ENCODE data around the gene DACT2.
"Not testable (repeated sequence)": the region's sequence is repeated elsewhere in the genome, so short reads cannot be mapped to it uniquely, and the experiment has no call there.

DACT2 gene

DNA sequence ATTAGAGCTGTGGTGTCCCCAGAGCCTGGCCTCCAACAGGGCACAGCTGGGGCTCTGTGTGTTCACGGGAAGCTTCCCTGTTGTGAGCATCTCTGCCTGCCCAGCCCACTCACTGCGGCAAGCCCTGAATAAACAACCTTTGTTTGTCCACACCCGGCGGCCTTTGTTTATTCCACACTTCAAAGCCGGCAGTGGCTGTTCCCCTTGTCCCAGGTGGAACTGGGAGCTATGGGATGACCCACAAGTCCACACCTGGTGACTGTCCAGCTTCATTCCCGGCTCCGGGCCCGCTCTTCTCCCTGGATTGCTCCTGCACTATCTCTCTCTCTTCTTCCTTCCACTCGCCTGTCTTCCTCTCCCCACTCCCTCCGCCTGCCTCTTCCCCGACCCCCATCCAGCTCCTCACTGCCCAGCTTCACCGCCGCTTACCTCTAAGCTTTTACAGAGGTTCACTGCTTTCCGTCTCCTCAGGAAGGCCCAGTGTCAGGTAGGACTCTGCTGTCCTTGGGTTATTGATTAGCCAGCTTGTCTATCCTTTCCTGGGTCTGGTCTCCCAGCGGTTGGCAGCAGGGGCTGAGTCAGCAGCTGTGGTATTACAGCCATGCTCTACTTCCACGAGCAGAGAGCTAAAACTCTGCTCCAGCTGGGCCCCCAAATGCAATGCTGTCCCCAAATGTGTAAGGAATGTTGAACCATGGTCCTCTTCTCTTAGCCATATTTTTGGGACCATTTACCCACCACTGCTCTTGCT is 17.8 kb downstream of the DACT2 start:
- DNase-seq, result peak; percentile 66

- no peak for DNase-seq
Observed at GRCh38 chr6:168300975-168301647, 18.5 kb downstream of the DACT2 start.

- DNase-seq, result no peak
Observed at GRCh38 chr6:168299541-168300511, 19.8 kb downstream of the DACT2 start.

DNA sequence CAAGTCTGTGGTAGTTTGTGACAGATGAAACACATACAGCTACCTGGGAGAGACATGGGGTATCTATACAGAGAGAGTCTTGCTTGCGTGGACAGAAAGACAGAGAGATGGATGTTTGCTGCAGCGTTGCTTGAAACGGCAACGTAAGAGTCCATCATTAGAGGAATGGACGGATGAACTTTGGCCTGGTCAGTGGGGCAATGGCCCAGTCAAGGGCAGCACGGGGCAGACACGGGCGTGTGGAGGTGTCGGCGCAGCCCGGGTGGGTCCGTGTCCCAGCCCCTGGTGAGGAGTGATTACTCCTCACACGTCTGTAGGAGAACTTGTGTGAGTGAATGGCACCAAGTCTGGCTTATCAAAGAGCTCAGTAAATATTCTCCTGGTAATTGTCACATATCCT is 21.9 kb downstream of the DACT2 start:
- DNase-seq, result no peak

DNA sequence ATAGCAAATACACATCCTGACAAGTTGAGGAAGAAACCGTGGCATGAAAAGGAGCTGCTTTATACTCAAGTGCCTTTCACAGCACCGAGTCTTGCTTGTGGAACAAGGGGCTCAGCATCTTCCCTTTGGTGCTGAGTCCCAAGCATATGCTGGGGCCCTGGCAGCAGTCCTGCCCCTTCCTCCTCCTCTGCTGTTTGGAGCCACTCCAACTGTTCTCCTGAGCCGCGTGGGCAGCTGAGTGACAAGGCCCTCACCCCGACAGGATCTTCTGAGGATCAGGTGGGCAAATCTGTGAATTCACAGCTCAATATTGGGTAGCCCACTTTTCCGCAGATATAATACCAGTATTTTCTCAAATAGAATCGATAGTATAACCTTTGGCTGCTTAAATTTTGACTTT is 24.7 kb downstream of the DACT2 start:
- DNase-seq, result no peak

DNA sequence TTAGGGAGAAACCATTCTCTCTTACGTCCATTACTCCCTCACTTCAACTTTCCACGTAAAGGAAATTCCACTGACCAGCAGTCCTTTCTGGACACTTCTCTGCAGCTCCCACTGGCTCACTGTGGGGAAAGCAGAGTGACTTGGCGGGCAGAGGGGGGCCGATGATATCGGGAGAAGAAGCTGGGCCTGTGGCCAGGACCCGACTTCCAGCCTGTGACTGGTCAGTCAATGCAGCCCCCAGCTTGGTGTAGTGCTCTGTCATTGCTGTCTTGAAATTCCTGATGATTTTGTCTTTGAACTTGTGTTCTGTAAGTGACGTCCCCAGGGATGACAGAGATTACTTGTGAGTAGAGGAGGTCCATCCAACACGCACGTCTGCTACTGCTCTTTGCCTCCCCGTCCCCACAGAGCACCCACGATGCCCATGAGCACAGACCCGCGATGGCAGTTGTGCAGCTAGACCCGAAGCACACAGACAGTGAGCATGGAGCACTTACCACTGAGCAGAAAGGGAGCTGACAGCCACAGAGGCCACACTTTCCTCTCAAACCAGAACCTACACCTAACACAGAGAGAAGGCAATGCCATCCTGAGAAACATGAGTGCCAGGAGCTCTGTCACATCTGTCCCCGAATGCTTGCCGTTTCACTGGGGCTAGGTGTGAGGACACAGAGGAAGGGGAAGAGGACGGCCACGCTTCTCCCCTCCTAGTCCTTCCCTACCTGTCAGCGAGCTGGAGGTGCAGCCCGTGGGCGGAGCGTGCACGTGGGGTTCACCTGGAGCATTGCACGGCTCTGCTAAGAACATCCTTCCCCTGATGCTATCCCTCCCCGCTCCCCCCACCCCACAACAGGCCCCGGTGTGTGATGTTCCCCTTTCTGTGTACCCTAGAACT is 25.7 kb downstream of the DACT2 start:
- DNase-seq, result no peak

- peak; percentile 66 for DNase-seq
Observed at GRCh38 chr6:168292826-168293225, 26.8 kb downstream of the DACT2 start.

DNA sequence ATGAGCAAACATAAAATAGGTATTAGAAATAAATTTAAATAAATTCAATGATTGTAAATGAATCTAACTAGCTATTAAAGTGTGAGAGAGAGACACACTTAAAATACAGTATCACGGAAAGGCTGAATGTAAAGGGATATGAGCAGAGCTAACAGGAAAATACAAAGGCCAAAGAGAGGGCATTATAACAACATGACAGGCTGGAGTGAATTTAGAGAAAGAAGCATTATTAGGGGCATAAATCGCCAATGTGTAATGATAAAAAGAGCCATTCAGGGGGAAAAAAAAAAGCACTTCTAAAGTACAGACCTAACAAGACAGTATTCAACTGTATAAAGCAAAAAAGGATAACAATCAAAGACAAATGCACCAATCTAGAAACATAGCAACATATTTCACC is 28.1 kb downstream of the DACT2 start:
- DNase-seq, result no peak

GRCh38 chr6:168290095-168290494 is 29.5 kb downstream of the DACT2 start:
- no peak for DNase-seq

DNA sequence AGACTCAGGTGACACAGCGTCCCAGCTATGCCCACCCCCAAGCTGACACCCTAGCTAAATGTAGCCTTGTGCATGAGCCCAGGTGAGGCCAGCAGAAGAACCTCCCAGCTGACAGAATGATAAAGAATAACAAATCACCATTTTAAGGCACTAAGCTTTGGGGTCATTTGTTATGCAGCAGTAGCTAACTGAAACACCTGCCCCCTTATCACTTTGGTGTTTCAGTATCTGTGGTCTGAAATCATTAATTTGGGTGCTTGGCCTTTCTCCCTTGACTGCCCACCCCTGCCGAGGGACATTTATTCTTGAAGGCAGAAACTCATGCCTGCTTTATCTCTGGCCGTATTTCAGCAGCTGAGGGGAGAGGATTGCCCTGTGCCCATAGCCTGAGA is 30.0 kb downstream of the DACT2 start:
- DNase-seq, result no peak

DNA sequence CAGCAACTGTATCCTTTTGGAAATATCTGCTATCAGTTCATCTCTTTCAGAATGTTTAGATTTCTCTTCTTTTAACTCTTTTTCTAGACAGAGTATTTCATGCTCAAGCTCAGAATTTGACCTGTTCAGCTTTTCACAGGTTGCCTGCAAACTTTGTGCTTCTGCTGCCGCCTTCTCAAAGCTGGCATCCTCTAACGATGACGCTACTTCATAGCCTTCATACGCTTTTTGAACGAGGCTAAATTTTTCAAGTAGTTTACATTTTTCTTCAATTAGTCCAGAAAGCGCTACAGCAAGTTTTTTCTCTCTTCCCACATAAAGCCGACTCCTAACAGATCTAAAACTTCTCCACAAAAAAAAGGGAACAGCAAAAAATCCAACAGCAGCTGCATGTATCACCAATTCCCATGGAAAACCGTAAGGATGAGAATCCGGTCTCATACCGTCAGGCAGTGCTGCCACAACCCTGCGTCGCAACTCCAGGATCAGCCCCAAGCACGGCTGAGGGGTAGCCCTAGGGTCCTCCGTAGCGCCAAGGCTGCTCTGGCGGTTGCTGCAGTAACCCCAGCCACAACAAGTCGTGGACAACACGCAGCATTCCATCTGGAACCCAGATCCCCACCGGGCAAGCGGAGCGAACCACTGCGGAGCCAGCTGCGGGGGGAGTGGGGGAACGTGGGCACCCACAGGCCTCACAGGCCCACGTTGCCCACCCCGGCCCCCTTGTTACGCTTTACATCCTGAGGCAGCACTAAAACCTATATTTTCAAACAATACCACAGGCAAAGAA is 30.6 kb downstream of the DACT2 start:
- no peak for DNase-seq

- not testable (repeated sequence) for DNase-seq
Observed at GRCh38 chr6:168287460-168287859, 32.1 kb downstream of the DACT2 start.

DNA sequence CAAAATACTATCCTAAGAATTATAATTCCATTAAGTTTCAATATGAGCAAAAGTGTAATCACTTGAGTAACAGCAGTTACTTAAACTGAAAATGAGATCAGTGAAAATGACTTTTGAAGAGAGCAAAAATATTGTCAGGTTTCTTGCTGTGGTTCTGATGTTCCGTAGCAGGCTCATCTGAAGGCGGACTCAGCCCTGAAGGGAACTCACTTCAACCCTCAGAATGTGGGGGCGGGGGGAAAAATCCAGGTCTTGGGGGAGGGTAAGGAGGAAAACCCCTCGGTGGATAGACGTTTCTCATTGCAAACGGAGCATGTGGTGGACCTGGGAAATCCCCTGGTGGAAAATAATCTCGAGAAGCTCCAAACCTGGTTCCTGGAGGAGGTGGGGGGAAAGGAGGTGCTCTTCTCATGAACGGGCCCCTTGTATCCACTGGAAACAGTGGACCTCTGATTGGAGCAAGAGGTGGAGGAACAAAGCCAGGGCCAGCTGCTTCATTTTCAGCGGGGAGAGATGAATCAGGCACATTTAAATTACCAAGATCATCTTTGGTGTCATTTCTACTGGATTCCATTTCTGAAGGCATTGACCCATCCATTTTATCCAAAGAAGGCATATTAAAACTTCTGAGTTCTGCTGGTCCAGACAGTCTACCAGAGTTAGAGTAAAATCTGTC is 32.7 kb downstream of the DACT2 start:
- not testable (repeated sequence) for DNase-seq

- DNase-seq, result no peak
Observed at GRCh38 chr6:168286116-168286515, 33.5 kb downstream of the DACT2 start.

DNA sequence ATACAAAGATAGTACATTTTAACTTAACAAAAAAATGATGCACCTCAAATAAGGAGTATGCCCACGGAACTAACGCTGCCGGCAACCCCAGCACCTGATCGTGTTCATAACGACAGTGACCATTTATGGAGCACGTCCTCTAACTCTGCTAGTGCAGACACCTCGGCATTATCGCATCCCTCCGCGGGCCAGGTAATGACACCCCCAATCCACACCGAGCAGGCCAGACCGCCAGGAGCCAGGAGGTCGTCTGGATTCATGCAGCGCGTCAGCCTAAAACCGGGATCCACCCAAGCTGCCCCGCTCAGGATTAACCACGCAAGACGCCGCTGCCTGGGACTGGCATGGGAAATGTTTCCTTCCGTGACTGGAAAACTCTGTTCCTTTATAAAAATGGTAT is 34.1 kb downstream of the DACT2 start:
- DNase-seq, result no peak

DNA sequence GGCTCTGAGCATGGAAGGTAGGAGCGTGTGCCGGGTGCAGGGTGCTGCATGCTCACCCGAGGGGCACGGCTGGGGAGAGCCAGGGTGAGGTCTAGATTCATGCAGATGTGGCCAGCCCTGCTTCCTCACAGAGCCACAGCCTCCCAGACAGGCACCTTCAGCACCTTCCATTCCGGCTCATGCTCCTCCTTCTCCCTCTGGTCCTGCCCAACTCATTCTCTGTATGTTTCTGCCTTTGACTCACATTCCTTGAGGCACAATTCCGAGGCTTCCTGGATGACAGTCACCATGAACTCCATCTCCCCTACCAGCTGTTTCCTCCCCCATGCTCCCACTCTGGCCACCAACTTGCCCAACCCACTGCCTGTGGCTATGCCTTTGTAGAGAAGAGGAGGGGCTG is 35.4 kb downstream of the DACT2 start:
- DNase-seq, result no peak

GRCh38 chr6:168283686-168284025 is 35.9 kb downstream of the DACT2 start:
- no peak for DNase-seq

DNA sequence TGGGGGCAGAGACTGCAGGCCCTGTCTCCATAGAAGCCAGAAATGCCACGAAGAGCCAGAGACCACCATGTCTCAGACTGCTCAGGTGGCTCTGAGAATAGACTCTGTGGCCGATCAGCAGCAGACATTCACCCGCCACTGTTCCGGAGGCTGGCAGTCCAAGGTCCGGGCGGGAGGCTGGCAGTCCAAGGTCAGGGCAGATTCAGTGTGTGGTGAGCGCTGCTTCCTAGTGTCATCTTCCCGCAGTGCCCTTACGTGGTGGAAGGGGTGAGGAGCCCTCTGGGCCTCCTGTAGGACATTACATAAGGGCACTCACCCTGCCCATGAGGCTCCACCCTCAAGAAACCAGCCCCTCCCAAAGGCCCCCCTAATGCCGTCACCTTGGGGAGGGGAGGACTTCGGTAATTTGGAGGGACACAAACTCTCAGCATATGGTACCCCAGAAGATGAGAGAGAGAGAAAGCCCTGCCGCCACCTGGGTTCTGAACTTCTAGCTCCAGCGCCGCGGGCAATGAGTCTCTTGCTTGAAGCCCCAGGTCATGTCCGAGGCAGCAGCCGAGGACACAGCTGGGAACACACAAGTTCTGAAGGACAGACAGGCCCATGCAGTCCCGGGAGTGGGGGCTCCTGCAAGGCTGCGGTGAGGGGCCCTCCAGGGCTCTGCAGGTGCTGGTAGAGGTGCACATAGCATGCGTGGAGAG is 36.4 kb downstream of the DACT2 start:
- no peak for DNase-seq

GRCh38 chr6:168281826-168282225 is 37.8 kb downstream of the DACT2 start:
- DNase-seq, result no peak

DNA sequence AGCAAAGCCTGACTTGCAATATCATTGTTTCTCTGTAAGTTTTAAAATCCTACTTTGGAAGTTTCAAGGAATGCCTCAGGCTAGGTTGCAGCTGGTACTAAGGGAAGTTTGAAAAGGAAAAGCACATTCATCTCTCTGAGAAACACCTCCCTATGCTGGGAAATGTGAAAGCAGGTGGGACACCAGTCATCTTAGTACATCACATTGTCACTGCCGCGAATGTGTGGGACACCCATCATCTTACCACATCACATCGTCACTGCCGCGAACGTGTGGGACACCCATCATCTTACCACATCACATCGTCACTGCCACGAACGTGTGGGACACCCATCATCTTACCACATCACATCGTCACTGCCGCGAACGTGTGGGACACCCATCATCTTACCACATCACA is 38.3 kb downstream of the DACT2 start:
- not testable (repeated sequence) for DNase-seq

DNA sequence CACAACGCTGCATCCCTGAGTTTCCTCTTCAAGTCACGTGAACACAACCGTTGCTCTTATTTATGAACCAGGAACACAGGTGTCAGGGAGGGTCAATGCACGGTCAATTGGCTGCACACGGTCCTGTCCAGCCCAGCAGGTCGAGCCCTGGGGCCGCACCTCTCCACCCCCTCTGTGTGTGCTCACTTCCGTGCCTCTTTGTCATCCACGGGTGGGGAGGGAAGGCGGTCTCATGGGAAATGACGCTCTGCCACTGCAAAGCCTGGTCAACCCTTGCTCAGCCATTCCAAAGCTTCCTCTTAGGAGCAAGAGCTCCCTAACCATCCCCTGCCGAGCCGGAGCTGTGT is 38.7 kb downstream of the DACT2 start:
- no peak for DNase-seq
